ENCODE measurements around the gene PRMT2.

DNA sequence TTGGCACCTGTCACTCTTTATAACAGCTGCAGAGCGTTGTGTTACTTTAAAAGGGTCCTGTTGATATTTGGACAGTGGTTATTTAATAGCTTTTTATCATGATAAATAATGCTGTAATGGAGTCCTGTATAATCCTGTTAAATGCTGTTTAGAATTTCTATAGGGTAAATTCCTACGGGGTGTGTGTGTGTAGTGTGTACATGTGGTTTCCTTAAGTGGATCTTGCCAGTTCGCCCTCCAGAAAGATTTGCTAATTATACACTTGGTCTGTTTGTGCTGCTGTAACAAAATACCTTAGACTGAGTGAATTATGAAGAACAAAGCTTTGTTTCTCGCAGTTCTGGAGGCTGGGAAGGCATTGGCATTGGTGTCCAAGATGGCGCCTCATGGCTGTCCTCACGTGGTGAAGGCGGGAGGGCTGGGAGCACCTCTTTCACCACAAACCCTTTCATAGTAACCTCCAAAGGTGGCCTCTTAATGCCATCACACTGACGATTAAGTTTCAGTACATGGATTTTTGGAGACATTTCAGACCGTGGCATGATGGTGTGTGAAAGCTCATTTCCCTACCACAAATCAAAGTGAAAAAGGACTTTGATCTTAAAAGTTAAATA lies 11.2 kb downstream of the PRMT2 start:
- TF ChIP-seq, protein P1, sequence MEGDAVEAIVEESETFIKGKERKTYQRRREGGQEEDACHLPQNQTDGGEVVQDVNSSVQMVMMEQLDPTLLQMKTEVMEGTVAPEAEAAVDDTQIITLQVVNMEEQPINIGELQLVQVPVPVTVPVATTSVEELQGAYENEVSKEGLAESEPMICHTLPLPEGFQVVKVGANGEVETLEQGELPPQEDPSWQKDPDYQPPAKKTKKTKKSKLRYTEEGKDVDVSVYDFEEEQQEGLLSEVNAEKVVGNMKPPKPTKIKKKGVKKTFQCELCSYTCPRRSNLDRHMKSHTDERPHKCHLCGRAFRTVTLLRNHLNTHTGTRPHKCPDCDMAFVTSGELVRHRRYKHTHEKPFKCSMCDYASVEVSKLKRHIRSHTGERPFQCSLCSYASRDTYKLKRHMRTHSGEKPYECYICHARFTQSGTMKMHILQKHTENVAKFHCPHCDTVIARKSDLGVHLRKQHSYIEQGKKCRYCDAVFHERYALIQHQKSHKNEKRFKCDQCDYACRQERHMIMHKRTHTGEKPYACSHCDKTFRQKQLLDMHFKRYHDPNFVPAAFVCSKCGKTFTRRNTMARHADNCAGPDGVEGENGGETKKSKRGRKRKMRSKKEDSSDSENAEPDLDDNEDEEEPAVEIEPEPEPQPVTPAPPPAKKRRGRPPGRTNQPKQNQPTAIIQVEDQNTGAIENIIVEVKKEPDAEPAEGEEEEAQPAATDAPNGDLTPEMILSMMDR (IDR thresholded peaks at IDR 0.05; ENCODE audit: insufficient read depth, low read length, poor library complexity, severe bottlenecking), result no peak
- no peak for TF ChIP-seq EZH2phosphoT487 (conservative IDR thresholded peaks at IDR 0.05; ENCODE audit: low read length)

Data from SU-DHL-6 (cell line).